Left lobe of liver (tissue), 2 donors: ENCODE measurements around the gene DLK1. TPM values are rescaled to one million over a fixed set of nuclear protein-coding genes. Genes with fewer than 3 reads are reported as not detected.

Experiments
- ATAC-seq: fragments of 200-7000 bp; cut with Tn5 transposase; one replicate; pipeline ENCODE4 v1.9.1; 2020; ENCODE audit warnings: mild to moderate bottlenecking, moderate library complexity
- DNase-seq: peaks from one replicate; pipeline ENCODE4 v3.0.0-alpha.2; 2020; ENCODE audit warnings: low spot score
- total RNA-seq: library from RNA; stranded (reverse); gene quantifications from one replicate; pipeline ENCODE4 v1.2.1, GENCODE V29; 2021
- donor health status: DM: no; HTN: no; CAD: no; lungs with moderate emphysema.
- donor health status: DM: no; HTN: yes; CAD: no.

DLK1 gene
- total RNA-seq, 1 donor from 2014 or later, result 1.3 TPM

DNA sequence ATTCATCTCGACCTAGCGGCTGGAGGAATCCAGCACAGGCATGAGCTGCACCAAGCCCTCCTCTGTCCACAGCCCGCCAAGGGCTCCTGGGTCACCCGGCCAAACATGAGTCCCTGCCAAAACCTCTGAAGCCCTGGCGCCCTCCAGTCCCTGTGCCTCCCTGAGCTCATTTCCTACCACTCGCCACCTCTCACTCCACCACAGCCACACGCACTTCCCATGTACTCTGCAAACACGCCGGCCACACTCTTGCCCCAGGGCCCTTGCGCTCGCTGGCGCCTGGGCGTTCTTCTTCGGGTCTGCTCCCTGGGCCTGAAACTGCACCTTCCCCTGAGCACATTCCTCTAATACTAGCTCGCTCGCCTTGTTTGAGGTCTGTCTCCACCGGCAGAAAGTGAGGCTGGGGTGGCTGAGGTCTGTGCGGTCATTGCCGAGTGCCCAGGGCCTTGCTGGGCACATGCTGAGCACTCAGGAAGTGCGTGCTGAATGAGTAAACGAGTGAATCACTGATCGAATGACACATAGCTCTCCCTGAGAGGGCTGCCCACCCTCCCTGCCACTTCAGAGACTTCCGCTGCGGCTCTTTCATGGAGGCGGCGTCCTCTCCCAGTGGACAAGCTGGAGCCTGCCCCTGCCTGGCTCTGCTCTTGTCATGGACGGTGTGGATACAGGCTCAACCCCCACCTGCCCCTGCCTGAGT lies 33.7 kb upstream of the DLK1 start:
- no peak for DNase-seq
- ATAC-seq, result no peak

DNA sequence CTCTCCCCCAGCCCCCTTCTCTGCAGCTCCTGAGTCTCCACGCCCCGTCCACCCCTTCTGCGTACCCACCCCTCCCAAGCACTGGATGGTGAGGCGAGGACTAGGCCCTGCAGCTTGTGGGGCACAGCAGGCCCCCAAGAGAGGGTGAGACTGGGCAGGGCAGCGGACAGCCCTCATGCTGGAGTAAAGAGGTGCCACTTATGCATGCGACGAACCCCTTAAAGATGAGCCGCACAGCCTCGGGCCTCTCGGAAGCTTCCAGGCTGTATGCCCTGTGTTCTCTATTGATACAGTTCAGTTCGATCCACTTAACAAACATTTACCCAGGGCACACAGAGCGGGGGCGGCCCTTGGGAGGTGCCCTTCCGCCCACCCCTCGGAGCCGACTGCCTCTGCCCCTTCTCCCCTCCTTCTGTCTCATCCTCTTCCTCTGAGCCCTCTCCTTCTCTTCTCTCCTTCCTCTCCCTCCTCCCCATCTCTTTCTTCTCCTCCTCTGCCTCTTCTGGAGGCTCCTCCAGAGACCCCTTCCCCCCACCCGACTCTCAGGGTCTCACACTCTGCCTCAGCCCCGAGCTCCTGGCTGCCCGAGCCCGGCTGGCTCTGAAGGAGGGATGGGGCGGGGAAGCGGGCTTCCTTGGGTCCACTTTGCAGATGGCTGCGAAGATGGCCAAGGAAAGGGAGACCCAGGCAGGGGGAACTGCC lies 32.7 kb upstream of the DLK1 start:
- peak; percentile 53 for ATAC-seq
- DNase-seq, result no peak

DNA sequence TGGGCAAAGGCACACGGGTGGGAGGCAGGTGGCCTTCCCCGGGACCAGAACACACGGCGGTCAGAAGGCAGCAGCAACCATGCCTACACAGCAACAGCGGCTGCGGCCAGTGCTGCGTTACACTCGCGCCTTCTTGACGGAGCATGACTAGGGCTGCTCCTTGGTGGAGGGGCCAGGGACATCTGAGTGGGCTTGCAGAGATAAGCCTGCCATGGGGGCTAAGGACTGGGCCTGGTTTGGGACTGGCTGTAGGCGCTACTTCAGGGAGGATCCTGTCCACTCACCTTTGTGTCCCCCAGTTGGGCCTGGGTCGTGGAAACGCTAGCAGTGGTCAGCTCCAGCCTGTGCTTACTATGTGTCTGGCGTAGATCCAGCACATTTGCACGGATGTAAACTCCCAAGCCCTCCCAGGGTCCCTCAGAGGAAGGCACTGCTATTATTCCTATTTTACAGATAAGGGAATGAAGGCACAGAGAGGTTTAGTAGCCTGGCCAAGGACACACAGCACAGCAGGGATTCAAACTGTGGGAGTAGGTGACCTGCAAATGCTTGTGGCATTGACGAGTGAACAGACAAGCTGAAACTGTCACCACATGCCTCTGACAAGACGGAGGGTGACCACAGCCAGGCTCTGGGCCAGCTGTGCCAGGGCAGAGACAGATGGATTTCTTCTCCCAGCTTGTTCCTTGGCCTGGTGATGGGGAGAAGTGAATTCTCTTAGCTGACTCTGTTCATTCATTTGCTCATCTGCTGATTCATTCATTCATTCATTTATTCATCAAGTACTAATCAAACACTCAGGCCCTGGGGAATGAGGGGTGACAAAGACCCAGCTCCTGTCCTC lies 31.9 kb upstream of the DLK1 start:
- no peak for ATAC-seq
- no peak for DNase-seq

DNA sequence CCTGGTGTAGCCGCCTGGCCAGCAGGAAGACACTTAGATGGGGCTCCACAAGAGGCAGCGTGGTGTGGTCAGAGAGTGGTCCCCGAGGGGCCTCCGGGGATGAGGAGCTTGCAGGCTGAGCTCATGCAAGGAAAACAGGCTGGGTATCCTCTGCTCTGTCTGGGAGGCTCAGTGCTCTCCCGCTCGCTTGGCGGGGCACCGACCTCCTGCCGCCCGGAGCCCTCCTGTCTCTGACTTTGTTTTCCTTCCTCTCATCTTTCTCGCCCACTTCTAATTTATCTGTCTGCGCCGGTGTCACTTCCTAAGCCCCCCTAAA lies 31.3 kb upstream of the DLK1 start:
- no peak for DNase-seq

DNA sequence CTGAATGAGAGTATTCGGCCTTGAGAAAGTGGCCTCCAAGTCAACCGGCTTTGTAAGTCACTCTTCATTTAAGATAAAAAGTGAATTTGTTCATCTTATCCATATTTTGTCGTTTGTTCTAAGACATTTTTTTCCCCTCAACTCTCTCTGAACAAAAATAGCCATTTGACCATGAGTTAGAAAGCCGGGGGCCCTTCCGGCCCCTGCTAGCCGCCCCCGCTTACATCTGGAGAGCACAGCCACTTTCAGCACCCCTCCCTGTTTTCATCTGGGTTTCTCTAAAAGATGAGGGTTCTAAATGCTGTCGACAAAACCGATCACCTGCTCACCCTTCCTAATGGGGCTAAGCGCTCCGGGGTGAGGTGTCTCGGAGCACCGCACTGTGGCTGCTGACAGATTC lies 30.7 kb upstream of the DLK1 start:
- no peak for ATAC-seq

More for the DNA sequence above, 31.3 kb upstream of the DLK1 start:
- ATAC-seq, result no peak

DNA sequence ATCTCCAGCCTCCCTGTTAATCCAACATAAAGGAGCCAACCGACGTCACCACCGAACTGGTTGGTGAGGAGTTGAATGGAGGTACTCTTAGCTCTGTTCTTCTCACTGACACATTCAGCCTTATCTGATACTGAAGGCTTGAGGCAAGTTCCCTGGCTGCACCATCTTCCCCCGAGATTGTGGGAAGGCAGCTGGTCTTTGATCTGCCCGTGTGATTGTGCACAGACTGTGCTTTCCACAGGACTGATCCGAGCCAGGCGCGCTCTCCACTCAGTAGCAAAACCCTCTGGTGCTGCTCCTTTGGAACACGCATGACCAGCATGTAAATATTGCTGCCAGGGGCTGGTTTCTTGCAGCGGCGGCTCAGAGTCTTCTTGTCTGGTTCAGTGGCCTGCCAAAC lies 30.1 kb upstream of the DLK1 start:
- no peak for DNase-seq
- no peak for ATAC-seq

More for the DNA sequence above, 30.7 kb upstream of the DLK1 start:
- DNase-seq, result no peak

GRCh38 chr14:100698066-100698465 lies 28.6 kb upstream of the DLK1 start:
- ATAC-seq (no peak), DNase-seq (no peak)

DNA sequence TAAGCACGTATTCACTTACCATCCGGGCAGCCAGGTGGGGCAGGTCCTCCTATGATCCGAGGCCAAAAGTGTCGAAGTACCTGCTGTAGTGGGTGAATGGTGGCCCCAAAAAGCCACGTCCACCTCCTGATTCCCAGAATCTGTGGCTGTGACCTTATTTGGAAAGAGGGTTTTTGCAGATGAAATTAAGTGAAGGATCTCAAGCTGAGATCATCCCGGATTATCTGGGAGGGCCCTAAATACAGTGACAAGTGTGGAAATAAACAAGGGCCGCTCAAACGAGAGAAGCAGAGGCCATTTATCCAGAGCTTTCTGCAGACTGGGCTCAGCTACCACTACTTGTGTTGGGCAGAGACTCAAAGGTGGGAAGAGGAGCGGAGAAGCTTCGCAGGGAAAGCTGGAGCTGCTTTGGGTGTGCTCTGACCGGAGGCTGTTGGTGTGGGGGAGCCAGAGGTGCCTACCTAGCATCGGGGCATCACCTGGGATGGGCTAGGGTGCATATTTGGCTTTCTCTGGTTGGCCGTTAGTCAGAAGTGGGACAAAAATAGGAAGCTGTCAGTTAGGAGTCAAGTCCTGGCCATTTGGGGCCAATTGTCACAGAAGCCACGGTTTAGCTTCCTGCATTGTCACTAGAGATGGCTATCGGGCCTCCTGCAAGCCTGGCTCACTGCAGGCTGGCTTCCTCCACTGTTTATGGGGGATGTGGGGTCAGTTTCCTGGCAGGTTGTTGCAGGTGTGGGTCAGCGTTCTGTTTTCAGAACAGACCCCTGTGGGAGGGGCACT lies 27.8 kb upstream of the DLK1 start:
- DNase-seq, result no peak

GRCh38 chr14:100701314-100701713 lies 25.4 kb upstream of the DLK1 start:
- DNase-seq (no peak), ATAC-seq (no peak)

More for the DNA sequence above, 27.8 kb upstream of the DLK1 start:
- no peak for ATAC-seq

- DNase-seq (no peak), ATAC-seq (no peak)
Measured at GRCh38 chr14:100702590-100702989, 24.1 kb upstream of the DLK1 start.

- DNase-seq (no peak), ATAC-seq (no peak)
Measured at GRCh38 chr14:100703386-100704220, 23.1 kb upstream of the DLK1 start.

- DNase-seq (no peak), ATAC-seq (no peak)
Measured at GRCh38 chr14:100706200-100706599, 20.5 kb upstream of the DLK1 start.

GRCh38 chr14:100706860-100707259 lies 19.8 kb upstream of the DLK1 start:
- DNase-seq (no peak), ATAC-seq (no peak)

DNA sequence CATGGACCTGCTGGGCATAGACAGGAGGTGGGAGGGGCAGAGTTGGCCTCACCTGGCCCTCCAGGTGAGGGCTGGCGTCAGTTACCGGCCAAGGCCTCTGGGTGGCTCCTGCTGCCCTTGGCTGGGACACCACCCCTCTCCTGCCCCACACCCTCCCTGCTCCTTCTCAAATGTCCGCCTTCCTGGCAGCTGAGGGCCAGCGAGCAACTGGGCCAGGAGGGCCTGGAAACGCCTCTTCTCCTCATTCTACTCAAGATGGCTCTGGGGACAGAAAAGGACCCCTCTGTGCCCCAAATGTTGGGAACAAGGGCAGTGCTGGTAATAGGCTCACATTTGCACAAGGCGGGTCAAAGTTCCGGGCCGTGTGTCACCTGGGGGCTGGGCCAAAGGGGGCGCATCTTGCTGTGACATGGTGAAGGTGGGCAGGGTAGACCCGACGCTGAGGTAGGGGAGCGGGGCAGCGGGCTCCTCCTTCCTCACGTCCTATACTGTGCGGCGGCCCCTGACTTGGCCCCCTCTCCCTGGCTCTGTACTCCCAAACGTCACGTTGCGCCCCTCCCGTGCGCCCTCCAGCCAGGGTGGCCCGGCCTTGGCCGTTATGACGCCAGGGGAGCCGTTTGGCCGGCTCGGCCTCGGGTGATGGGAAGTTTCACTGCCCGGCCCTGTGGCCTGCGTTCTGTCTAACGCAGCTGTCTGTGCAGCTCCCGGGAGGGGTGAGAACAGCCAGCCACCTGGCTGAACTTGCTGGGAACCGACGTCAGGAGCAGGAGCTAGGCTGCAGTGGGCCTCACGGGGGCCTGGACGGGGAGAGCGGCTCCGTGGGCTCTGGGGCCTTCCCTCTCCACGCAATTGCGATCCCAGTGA lies 18.0 kb upstream of the DLK1 start:
- ATAC-seq, result no peak
- no peak for DNase-seq

GRCh38 chr14:100709289-100710284 lies 17.1 kb upstream of the DLK1 start:
- peak; percentile 69 for ATAC-seq

DNA sequence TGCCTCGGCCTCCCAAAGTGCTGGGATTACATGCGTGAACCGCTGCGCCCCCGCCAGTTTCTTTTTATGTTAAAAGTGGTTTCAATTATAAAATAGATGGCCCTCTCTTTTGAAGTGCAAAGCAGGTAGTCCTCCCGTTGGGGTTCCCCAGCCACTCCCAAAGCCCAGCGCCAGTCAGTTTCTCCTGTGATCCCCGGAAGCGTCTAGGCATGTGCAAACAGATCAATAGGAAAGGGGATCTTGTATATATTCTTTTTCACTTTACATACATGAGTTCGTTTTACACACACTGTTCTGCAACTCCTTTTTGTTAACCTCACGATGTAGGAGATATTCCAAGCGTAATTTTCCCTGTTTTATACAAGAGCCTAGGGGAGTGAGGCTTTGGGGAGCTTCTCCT lies 16.3 kb upstream of the DLK1 start:
- no peak for DNase-seq
- ATAC-seq, result no peak

More at GRCh38 chr14:100709289-100710284, 17.1 kb upstream of the DLK1 start:
- DNase-seq, result no peak

DNA sequence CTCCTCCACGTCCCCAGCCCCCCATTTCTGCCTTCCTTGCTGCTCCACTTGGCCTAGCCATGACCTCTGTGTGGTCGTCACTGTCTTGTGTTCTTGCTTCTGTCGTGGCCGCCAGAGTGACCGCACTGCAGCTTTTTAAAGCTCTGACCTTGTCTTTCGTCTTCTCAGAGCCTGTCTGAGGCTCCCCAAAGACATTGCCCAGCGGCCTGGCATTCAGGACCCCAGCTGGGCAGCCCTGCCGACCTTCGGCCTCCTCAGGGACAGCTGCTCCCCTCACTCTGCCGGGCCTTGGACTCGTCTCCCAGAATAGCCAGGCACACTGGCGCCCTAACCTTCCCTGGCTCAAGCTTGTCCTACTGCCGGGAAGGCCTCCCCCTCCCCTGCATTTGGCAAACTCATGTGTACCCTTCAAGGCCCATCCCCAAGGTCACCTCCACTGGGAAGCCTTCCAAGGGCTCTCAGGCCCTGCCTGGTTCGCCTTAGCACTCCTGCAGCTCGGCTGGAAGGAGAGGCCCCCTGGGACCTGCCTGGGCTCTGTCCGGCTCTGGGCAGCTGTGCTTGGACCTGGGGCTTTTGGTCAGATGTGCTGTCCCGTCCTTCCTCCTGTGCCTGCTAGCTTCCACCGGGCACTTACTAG lies 15.7 kb upstream of the DLK1 start:
- ATAC-seq, result no peak
- no peak for DNase-seq
